Stimulated activated naive CD8-positive, alpha-beta T cell treated with anti-CD3 and anti-CD28 coated beads, Interleukin-15, amount 100 ng/mL, for 72 hours (primary cell): Measurements from ENCODE around the gene SCRN2.

ENCODE experiments used
- ATAC-seq: fragments of 150-1000 bp; cut with Tn5 transposase; 2 replicates; pipeline ENCODE4 v1.10.0; 2021; ENCODE audit warnings: mild to moderate bottlenecking, moderate library complexity
- DNase-seq, 2 donors: peaks; one replicate each; pipeline ENCODE4 v3.0.0; 2021 to 2022
- H3K27ac Mint-ChIP-seq, 2 donors: one replicate each; pipeline ENCODE4 v1.8.0; 2022; ENCODE audit warnings: mild to moderate bottlenecking in 2 of 2, mixed read lengths in 2 of 2, moderate library complexity in 2 of 2
- H3K27me3 Mint-ChIP-seq: one replicate; pipeline ENCODE4 v1.8.0; 2022; ENCODE audit warnings: mixed read lengths
- H3K4me1 Mint-ChIP-seq: one replicate; pipeline ENCODE4 v1.8.0; 2022; ENCODE audit warnings: mild to moderate bottlenecking, mixed read lengths
- H3K4me3 Mint-ChIP-seq, 2 donors: one replicate each; pipeline ENCODE4 v1.8.0; 2022; ENCODE audit warnings: mild to moderate bottlenecking in 2 of 2, mixed read lengths in 2 of 2, moderate library complexity in 1 of 2
- H3K9me3 Mint-ChIP-seq, 2 donors: one replicate each; pipeline ENCODE4 v1.8.0; 2022; ENCODE audit warnings: mixed read lengths in 2 of 2

SCRN2 gene

GRCh38 chr17:47840742-47841487, at the start of gene SCRN2:
SCRN2 (minus strand) TSS chr17:47841273; CDS start chr17:47840843, 430 bp downstream.
- Mint-ChIP-seq H3K4me3 (peak within 1 kb of the TSS; percentile 93 to 95), H3K9me3 (no peaks in the 10 kb centered on the region)
- peak; percentile 92 for ATAC-seq

GRCh38 chr17:47889734-47890529, 48.9 kb upstream of the SCRN2 start:
- peak overlapping the region in 1 of 2 donors; percentile 68 for H3K27ac Mint-ChIP-seq
- no peak overlapping the region for H3K4me3 Mint-ChIP-seq
- no peaks in the 10 kb centered on the region for H3K27me3 Mint-ChIP-seq

More at GRCh38 chr17:47840742-47841487, at the start of gene SCRN2:
- DNase-seq, result peak; percentile 93
- peaks cover 22% of the 10 kb centered on the region for H3K27me3 Mint-ChIP-seq
- peak within 1 kb of the TSS; percentile 88 to 94 for H3K27ac Mint-ChIP-seq
- H3K4me1 Mint-ChIP-seq, result peaks cover 48% of the 10 kb centered on the region

GRCh38 chr17:47888293-47888692, 47.2 kb upstream of the SCRN2 start:
- no peak for DNase-seq
- no peak for ATAC-seq
- Mint-ChIP-seq H3K4me1 (peaks cover 42% of the 10 kb centered on the region), H3K9me3 (no peaks in the 10 kb centered on the region), H3K4me3 (no peak overlapping the region), H3K27ac (no peak overlapping the region), H3K27me3 (no peaks in the 10 kb centered on the region)

More at GRCh38 chr17:47889734-47890529, 48.9 kb upstream of the SCRN2 start:
- ATAC-seq (peak; percentile 99), DNase-seq (peak; percentile 86 to 88)
- H3K4me1 Mint-ChIP-seq, result peaks cover 40% of the 10 kb centered on the region
- H3K9me3 Mint-ChIP-seq, result no peaks in the 10 kb centered on the region

GRCh38 chr17:47884905-47885730, 44.0 kb upstream of the SCRN2 start:
- ATAC-seq, result no peak
- Mint-ChIP-seq H3K27me3 (no peaks in the 10 kb centered on the region), H3K27ac (peak overlapping the region; percentile 63 to 72), H3K9me3 (no peaks in the 10 kb centered on the region), H3K4me1 (peaks cover 33% of the 10 kb centered on the region), H3K4me3 (no peak overlapping the region)
- DNase-seq, result no peak

GRCh38 chr17:47884427-47884740, 43.3 kb upstream of the SCRN2 start:
- no peaks in the 10 kb centered on the region for H3K9me3 Mint-ChIP-seq
- H3K27ac Mint-ChIP-seq, result no peak overlapping the region
- no peak overlapping the region for H3K4me3 Mint-ChIP-seq
- no peaks in the 10 kb centered on the region for H3K27me3 Mint-ChIP-seq
- ATAC-seq, result no peak
- peaks cover 30% of the 10 kb centered on the region for H3K4me1 Mint-ChIP-seq
- no peak for DNase-seq

- DNase-seq, result no peak
- Mint-ChIP-seq H3K27me3 (no peaks in the 10 kb centered on the region), H3K4me1 (peaks cover 36% of the 10 kb centered on the region), H3K27ac (peak overlapping the region in 1 of 2 donors; percentile 37), H3K4me3 (no peak overlapping the region), H3K9me3 (no peaks in the 10 kb centered on the region)
- no peak for ATAC-seq
Observed at GRCh38 chr17:47883589-47884426, 42.7 kb upstream of the SCRN2 start.

GRCh38 chr17:47882695-47883588, 41.9 kb upstream of the SCRN2 start:
- H3K9me3 Mint-ChIP-seq, result no peaks in the 10 kb centered on the region
- DNase-seq (no peak), ATAC-seq (no peak)
- no peaks in the 10 kb centered on the region for H3K27me3 Mint-ChIP-seq
- H3K4me3 Mint-ChIP-seq, result no peak overlapping the region
- peaks cover 37% of the 10 kb centered on the region for H3K4me1 Mint-ChIP-seq
- H3K27ac Mint-ChIP-seq, result peak overlapping the region in 1 of 2 donors; percentile 14

- Mint-ChIP-seq H3K9me3 (no peaks in the 10 kb centered on the region), H3K27ac (no peak overlapping the region), H3K4me1 (peaks cover 37% of the 10 kb centered on the region), H3K4me3 (no peak overlapping the region), H3K27me3 (no peaks in the 10 kb centered on the region)
- ATAC-seq (no peak), DNase-seq (no peak)
Observed at GRCh38 chr17:47882247-47882646, 41.2 kb upstream of the SCRN2 start.

GRCh38 chr17:47879776-47880454, 38.8 kb upstream of the SCRN2 start:
- Mint-ChIP-seq H3K4me3 (no peak overlapping the region), H3K9me3 (no peaks in the 10 kb centered on the region), H3K4me1 (peaks cover 26% of the 10 kb centered on the region), H3K27me3 (peaks cover 9% of the 10 kb centered on the region), H3K27ac (no peak overlapping the region)
- DNase-seq (no peak), ATAC-seq (no peak)

- DNase-seq (no peak), ATAC-seq (peak; percentile 69)
- H3K4me3 Mint-ChIP-seq, result no peak overlapping the region
- H3K27ac Mint-ChIP-seq, result no peak overlapping the region
- no peaks in the 10 kb centered on the region for H3K9me3 Mint-ChIP-seq
- H3K4me1 Mint-ChIP-seq, result peaks cover 18% of the 10 kb centered on the region
- peaks cover 17% of the 10 kb centered on the region for H3K27me3 Mint-ChIP-seq
Observed at GRCh38 chr17:47879028-47879585, 38.0 kb upstream of the SCRN2 start.

- peaks cover 21% of the 10 kb centered on the region for H3K27me3 Mint-ChIP-seq
- H3K27ac Mint-ChIP-seq, result no peak overlapping the region
- H3K9me3 Mint-ChIP-seq, result no peaks in the 10 kb centered on the region
- DNase-seq (no peak), ATAC-seq (no peak)
- peaks cover 11% of the 10 kb centered on the region for H3K4me1 Mint-ChIP-seq
- H3K4me3 Mint-ChIP-seq, result no peak overlapping the region
Observed at GRCh38 chr17:47878203-47879027, 37.3 kb upstream of the SCRN2 start.

- Mint-ChIP-seq H3K9me3 (no peaks in the 10 kb centered on the region), H3K4me1 (peaks cover 7% of the 10 kb centered on the region), H3K4me3 (no peak overlapping the region), H3K27me3 (peaks cover 31% of the 10 kb centered on the region), H3K27ac (no peak overlapping the region)
- ATAC-seq (no peak), DNase-seq (no peak)
Observed at GRCh38 chr17:47877368-47878034, 36.4 kb upstream of the SCRN2 start.
